Muscle layer of colon (tissue), 2 donors: ENCODE measurements around the gene TCL1A.
"Not testable (repeated sequence)": the region's sequence is repeated elsewhere in the genome, so short reads cannot be mapped to it uniquely, and the experiment has no call there.

ENCODE experiments used
- H3K27ac ChIP-seq: one replicate; pipeline ENCODE4 v1.7.0; 2013; ENCODE audit warnings: low read depth, mild to moderate bottlenecking, low read length, moderate library complexity
- H3K27me3 ChIP-seq, 2 donors: one replicate each; pipeline ENCODE4 v1.7.0; 2013; ENCODE audit warnings: low read length in 2 of 2, mild to moderate bottlenecking in 2 of 2; ENCODE audit not compliant: insufficient read depth in 2 of 2, control insufficient read depth in 1 of 2
- H3K36me3 ChIP-seq: one replicate; pipeline ENCODE4 v1.7.0; 2013; ENCODE audit warnings: mild to moderate bottlenecking, low read length; ENCODE audit not compliant: insufficient read depth
- H3K4me1 ChIP-seq: one replicate; pipeline ENCODE4 v1.7.0; 2013; ENCODE audit warnings: mild to moderate bottlenecking, low read length; ENCODE audit not compliant: insufficient read depth
- H3K4me3 ChIP-seq, 2 donors: one replicate each; pipeline ENCODE4 v1.7.0; 2013; ENCODE audit warnings: low read length in 2 of 2, low read depth in 1 of 2, mild to moderate bottlenecking in 1 of 2, moderate library complexity in 1 of 2
- H3K9ac ChIP-seq: one replicate; pipeline ENCODE4 v1.7.0; 2013; ENCODE audit warnings: low read length
- H3K9me3 ChIP-seq: one replicate; pipeline ENCODE4 v1.7.0; 2013; ENCODE audit warnings: mild to moderate bottlenecking, low read length
- donor health status: abdominal sarcoma.
- donor health status: Adenocarcinoma of cecum.

TCL1A gene

GRCh38 chr14:95713596-95714371 lies at the start of gene TCL1A:
TCL1A (minus strand) TSS chr14:95714125; CDS start chr14:95714066, 59 bp downstream.
- Histone ChIP-seq H3K4me1 (no peaks in the 10 kb centered on the region), H3K27me3 (peaks cover 0 to 9% of the 10 kb centered on the region in 2 donors), H3K9me3 (no peaks in the 10 kb centered on the region), H3K9ac (no peak within 1 kb of the TSS), H3K36me3 (no peaks in the 10 kb centered on the region), H3K27ac (no peak within 1 kb of the TSS), H3K4me3 (no peak within 1 kb of the TSS)

GRCh38 chr14:95763032-95763431 lies 49.1 kb upstream of the TCL1A start:
- not testable (repeated sequence) for H3K9ac ChIP-seq, H3K9me3 ChIP-seq, H3K4me3 ChIP-seq, H3K27me3 ChIP-seq, H3K4me1 ChIP-seq, H3K36me3 ChIP-seq, H3K27ac ChIP-seq

GRCh38 chr14:95761436-95761835 lies 47.5 kb upstream of the TCL1A start:
- Histone ChIP-seq H3K36me3 (no peaks in the 10 kb centered on the region), H3K4me3 (no peak overlapping the region), H3K9me3 (no peaks in the 10 kb centered on the region), H3K4me1 (no peaks in the 10 kb centered on the region), H3K9ac (no peak overlapping the region), H3K27ac (no peak overlapping the region), H3K27me3 (no peaks in the 10 kb centered on the region)

- Histone ChIP-seq H3K4me1 (no peaks in the 10 kb centered on the region), H3K9ac (no peak overlapping the region), H3K27me3 (no peaks in the 10 kb centered on the region), H3K4me3 (no peak overlapping the region), H3K9me3 (no peaks in the 10 kb centered on the region), H3K27ac (no peak overlapping the region), H3K36me3 (no peaks in the 10 kb centered on the region)
Observed at GRCh38 chr14:95760596-95760995, 46.7 kb upstream of the TCL1A start.

- no peaks in the 10 kb centered on the region for H3K36me3 ChIP-seq
- no peaks in the 10 kb centered on the region for H3K27me3 ChIP-seq
- no peaks in the 10 kb centered on the region for H3K9me3 ChIP-seq
- H3K4me1 ChIP-seq, result no peaks in the 10 kb centered on the region
- no peak overlapping the region for H3K4me3 ChIP-seq
- no peak overlapping the region for H3K27ac ChIP-seq
- no peak overlapping the region for H3K9ac ChIP-seq
Observed at GRCh38 chr14:95759941-95760340, 46.0 kb upstream of the TCL1A start.

GRCh38 chr14:95758331-95758730 lies 44.4 kb upstream of the TCL1A start:
- Histone ChIP-seq H3K36me3 (no peaks in the 10 kb centered on the region), H3K9ac (no peak overlapping the region)

GRCh38 chr14:95756751-95757150 lies 42.8 kb upstream of the TCL1A start:
- no peak overlapping the region for H3K4me3 ChIP-seq
- H3K36me3 ChIP-seq, result no peaks in the 10 kb centered on the region
- no peak overlapping the region for H3K9ac ChIP-seq
- no peaks in the 10 kb centered on the region for H3K4me1 ChIP-seq
- H3K9me3 ChIP-seq, result no peaks in the 10 kb centered on the region
- no peaks in the 10 kb centered on the region for H3K27me3 ChIP-seq
- no peak overlapping the region for H3K27ac ChIP-seq

More at GRCh38 chr14:95758331-95758730, 44.4 kb upstream of the TCL1A start:
- H3K27ac ChIP-seq, result no peak overlapping the region
- no peaks in the 10 kb centered on the region for H3K9me3 ChIP-seq
- no peaks in the 10 kb centered on the region for H3K27me3 ChIP-seq
- no peaks in the 10 kb centered on the region for H3K4me1 ChIP-seq
- no peak overlapping the region for H3K4me3 ChIP-seq

- Histone ChIP-seq H3K27me3 (no peaks in the 10 kb centered on the region), H3K9me3 (no peaks in the 10 kb centered on the region), H3K4me1 (no peaks in the 10 kb centered on the region), H3K4me3 (no peak overlapping the region), H3K9ac (no peak overlapping the region), H3K27ac (no peak overlapping the region), H3K36me3 (no peaks in the 10 kb centered on the region)
Observed at GRCh38 chr14:95756127-95756526, 42.2 kb upstream of the TCL1A start.

- H3K9me3 ChIP-seq, result no peaks in the 10 kb centered on the region
- H3K27ac ChIP-seq, result no peak overlapping the region
- H3K36me3 ChIP-seq, result no peaks in the 10 kb centered on the region
- H3K4me1 ChIP-seq, result no peaks in the 10 kb centered on the region
- no peak overlapping the region for H3K9ac ChIP-seq
- no peak overlapping the region for H3K4me3 ChIP-seq
- H3K27me3 ChIP-seq, result no peaks in the 10 kb centered on the region
Observed at GRCh38 chr14:95741781-95742180, 27.9 kb upstream of the TCL1A start.

GRCh38 chr14:95741038-95741490 lies 27.1 kb upstream of the TCL1A start:
- Histone ChIP-seq H3K27me3 (no peaks in the 10 kb centered on the region), H3K9ac (no peak overlapping the region), H3K9me3 (no peaks in the 10 kb centered on the region), H3K36me3 (no peaks in the 10 kb centered on the region), H3K27ac (no peak overlapping the region), H3K4me1 (no peaks in the 10 kb centered on the region), H3K4me3 (no peak overlapping the region)

GRCh38 chr14:95739356-95739755 lies 25.4 kb upstream of the TCL1A start:
- H3K4me1 ChIP-seq, result no peaks in the 10 kb centered on the region
- H3K27me3 ChIP-seq, result no peaks in the 10 kb centered on the region
- no peak overlapping the region for H3K9ac ChIP-seq
- H3K36me3 ChIP-seq, result no peaks in the 10 kb centered on the region
- no peaks in the 10 kb centered on the region for H3K9me3 ChIP-seq
- H3K27ac ChIP-seq, result no peak overlapping the region
- no peak overlapping the region for H3K4me3 ChIP-seq

GRCh38 chr14:95733212-95733611 lies 19.3 kb upstream of the TCL1A start:
- Histone ChIP-seq H3K27ac (no peak overlapping the region), H3K36me3 (no peaks in the 10 kb centered on the region), H3K27me3 (no peaks in the 10 kb centered on the region), H3K4me1 (no peaks in the 10 kb centered on the region), H3K4me3 (no peak overlapping the region), H3K9me3 (no peaks in the 10 kb centered on the region), H3K9ac (no peak overlapping the region)
